GM19372 (cell line): Measurements from ENCODE around the gene LRRC57.
"Not testable (repeated sequence)": the region's sequence is repeated elsewhere in the genome, so short reads cannot be mapped to it uniquely, and the experiment has no call there.

Experiments
- ATAC-seq: cut with Tn5 transposase; IDR thresholded peaks from one replicate; pipeline ENCODE4 v1.9.1; 2021; ENCODE audit warnings: mild to moderate bottlenecking, low read depth, moderate library complexity; ENCODE audit not compliant: unreplicated experiment

LRRC57 gene

DNA sequence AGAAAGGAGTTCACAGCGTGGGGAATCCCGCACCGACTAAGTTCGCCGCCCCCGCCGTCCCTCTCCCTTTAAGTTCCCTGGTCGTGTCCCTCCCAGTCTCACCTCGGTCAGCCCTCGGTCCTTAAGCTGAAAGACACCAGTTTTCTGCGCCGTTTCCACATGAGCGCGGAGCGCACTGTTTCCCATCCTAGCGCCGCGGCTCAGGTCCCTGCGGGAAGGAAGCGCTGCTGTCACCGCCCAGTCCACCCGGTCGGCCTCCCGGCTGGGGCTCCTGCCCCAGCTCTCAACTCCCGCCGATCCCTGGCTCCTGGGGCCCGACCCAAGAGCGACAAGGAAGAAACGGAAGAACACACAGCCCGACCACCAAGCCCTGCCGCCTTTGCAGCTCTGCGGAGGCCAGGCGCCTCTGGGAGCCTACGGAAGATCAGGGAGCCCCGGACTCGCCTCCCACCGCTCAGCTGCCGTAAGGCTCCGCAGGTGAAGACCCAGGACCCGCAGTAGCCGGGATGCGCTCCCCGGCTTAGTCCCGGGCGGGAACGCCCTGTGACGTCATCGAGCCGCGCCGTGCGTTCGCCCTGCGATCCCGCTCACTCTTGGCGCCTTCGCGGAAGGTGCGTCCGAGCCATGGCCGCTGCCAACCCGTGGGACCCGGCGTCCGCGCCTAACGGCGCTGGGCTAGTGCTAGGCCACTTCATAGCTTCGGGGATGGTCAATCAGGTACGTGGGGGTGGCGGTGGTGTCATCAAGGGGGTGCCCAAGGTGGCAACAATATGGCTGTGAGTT lies at the start of gene LRRC57, which contains the start of gene HAUS2:
TSS of gene LRRC57 (minus strand) at position 545 of the 783 bp plus-strand sequence. CDS start at position 186, 359 bp downstream.
TSS of gene HAUS2 (plus strand) at position 590 of the 783 bp plus-strand sequence. CDS start at position 625, 35 bp downstream.
- ATAC-seq: peak; percentile 75

- no peak for ATAC-seq
Measured at GRCh38 chr15:42595626-42596240, 47.1 kb upstream of the LRRC57 start.

DNA sequence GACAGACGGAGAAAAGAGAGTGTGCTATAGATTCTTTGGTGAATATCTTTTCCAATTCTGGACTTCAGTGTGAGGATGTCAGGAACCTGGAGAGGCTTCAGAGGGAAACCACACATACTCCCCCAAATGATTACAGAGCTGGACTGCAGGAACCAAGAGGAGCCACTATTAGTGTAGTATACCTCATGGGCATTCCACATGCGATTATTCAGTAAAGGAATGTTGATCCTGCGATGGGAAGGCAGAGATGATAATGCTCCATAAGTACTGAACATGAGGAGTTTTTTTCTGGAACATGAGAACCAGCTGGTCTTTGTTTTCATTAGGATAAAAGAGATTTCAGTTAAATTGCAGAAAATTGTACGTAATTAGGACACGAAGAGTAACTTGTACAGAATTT lies 45.5 kb upstream of the LRRC57 start:
- ATAC-seq: no peak

- ATAC-seq: no peak
Measured at GRCh38 chr15:42593143-42593542, 44.5 kb upstream of the LRRC57 start.

DNA sequence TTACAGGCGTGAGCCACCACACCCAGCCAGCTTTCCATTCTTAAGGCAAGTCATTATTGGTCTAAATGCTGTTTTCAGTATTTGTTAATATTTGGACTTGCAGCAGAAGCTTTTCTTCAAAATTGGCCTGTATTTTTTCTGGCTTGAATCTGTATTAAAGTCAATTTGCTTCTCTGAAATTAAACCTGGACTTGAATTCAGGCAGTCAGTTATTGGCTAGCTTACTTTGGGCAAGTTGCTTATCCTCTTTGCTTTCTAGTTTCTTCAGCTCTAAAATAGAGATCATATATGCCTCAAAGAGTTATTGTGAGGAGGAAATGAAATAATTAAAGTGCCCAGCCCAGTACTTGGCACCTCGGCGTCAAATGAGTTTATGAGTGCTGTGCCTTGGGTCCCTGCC lies 44.1 kb upstream of the LRRC57 start:
- ATAC-seq: no peak

DNA sequence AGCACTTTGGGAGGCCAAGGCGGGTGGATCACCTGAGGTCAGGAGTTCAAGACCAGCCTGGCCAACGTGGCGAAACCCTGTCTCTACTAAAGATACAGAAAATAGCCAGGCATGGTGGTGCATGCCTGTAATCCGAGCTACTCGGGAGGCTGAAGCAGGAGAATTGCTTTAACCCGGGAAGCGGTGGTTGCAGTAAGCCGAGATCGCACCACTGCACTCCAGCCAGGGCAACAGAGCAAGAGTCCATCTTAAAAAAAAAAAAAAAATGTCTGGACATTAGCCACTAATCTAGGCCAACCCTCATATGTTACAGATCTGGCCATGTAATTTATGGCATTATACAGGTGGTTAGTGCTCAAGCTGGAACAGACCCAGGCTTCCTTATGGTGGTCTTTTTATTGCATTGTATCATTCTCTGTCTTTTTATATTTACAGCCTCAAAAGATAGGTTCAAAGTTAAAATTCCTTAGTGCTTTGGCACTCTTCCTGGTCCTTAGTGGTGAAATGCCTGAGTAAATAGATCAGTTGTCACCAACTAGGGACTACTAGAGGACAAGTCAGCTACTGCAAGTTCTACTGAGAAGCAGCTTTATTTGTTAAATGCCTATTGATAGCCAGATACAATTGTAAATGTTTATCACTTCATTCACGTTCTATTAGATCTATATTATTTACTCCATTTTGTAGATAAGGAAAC lies 42.8 kb upstream of the LRRC57 start:
- ATAC-seq: no peak

GRCh38 chr15:42590619-42591237 lies 42.1 kb upstream of the LRRC57 start:
- ATAC-seq: no peak

DNA sequence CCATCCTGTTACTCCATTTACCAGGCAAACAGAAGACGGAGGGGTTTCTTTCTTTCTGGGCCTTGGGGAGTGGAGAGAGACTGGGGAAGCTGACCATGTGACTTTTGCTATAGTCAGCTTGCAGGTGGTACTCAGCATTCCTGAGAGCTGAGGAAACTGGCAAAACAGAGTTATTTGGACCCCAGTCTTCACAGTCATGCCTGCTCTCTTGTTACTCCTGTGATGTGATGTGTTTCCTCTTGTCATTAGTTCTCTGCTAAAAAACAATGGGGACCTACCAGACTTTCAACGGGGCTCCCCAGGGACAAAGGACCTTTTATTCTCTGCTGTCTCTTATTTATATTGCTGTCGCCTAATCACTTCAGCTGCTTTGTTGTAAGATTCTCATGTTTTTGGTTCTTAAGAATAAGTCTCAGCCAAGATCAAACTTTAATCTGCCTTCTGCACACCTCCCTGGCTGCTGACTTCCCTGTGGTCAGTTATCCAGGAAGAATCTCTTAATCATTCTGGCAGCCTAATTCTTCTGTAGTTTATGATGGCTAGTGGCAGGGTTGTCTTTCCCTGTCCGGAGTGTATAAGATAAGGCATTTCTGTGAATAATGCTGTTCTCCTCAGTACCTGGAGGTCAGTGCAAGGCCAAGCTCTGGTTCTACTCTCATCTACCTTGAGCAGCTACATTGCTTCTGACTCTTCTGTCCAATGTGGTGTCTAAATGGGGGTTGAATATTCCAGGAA lies 35.6 kb upstream of the LRRC57 start:
- ATAC-seq: no peak

- no peak for ATAC-seq
Measured at GRCh38 chr15:42582569-42583375, 34.2 kb upstream of the LRRC57 start.

- ATAC-seq: no peak
Measured at GRCh38 chr15:42581272-42581730, 32.7 kb upstream of the LRRC57 start.

GRCh38 chr15:42578984-42579537 lies 30.5 kb upstream of the LRRC57 start:
- no peak for ATAC-seq

DNA sequence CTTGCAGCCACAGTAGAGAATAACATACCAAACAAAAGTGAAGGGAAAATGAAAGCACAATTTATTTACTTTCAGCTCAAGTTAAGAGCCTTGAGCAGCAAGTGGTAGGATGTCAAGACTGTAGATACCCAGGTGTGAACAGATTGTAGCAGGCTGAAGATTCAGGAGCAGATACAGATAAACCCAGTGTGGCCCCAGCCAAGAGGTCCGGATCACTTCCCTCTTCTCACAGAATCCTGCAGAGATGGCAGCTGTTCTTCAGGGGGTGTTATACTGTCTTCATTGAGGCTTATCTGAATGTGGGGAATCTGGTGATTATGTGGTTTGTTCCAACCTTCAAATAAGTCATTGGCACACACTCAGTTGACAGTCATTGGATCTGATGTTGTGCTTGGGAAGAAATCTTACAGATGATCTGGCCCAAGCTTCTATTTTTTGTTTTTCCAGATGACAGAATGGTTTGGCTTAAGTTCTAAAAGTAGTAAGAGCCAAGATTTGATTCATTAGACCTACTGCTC lies 29.0 kb upstream of the LRRC57 start:
- no peak for ATAC-seq

DNA sequence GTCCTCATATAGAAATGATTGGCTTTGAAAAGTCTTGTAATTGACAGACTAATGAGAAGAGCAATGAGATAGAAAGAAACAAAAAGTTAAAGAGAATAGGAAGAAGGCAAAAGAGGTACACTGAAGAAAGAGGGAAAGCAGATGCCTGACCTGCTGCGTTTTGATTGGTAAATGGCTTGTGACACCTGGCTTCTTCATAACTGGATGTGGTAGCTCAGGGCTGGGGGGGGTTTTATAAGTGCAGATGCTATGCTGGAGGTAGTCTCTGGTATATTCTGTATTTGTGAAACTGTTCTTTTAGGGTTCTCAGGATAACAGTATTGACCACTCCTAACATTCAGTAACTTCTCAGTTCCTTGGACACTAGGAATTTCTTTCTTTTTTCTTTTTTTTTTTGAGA lies 28.2 kb upstream of the LRRC57 start:
- no peak for ATAC-seq

GRCh38 chr15:42576040-42576594 lies 27.5 kb upstream of the LRRC57 start:
- no peak for ATAC-seq

GRCh38 chr15:42575188-42576039 lies 26.8 kb upstream of the LRRC57 start, which contains the start of gene STARD9:
TSS of gene STARD9 (plus strand) at chr15:42575606. CDS start at chr15:42575716, 110 bp downstream.
- peak; percentile 86 for ATAC-seq

- no peak for ATAC-seq
Measured at GRCh38 chr15:42558739-42559138, 10.1 kb upstream of the LRRC57 start.

DNA sequence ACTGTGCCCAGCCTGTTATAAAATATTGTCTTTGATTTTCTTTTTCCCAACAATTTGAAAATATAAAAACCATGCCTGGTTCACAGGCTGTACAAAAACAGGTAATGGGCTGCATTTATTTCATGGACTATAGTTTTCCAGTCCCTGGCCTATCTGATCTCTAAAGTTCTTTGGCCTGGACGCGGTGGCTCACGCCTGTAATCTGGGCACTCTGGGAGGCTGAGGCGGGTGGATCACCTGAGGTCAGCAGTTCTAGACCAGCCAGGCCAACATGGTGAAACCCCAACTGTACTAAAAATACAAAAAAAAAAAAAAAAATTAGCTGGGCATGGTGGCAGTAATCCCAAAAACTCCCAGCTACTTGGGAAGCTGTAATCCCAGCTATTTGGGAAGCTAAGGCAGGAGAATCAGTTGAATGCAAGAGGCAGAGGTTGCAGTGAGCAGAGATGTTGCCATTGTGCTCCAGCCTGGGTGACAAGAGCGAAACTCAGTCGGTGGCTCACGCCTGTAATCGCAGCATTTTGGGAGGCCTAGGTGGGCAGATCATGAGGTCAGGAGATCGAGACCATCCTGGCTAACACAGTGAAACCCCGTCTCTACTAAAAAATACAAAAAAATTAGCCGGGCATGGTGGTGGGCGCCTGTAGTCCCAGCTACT lies 8.1 kb upstream of the LRRC57 start:
- not testable (repeated sequence) for ATAC-seq
